ENCODE measurements around the gene PHOSPHO1. TPM values are rescaled to one million over a fixed set of nuclear protein-coding genes. Genes with fewer than 3 reads are reported as not detected.

PHOSPHO1 gene
- total RNA-seq, 1 experiment from 2014 or later, result 0.48 TPM

- CTCF ChIA-PET, result no interaction called here
- no TSS peak for BruUV-seq (replicated peaks)
These were observed 19.4 kb upstream of the PHOSPHO1 start for GRCh38 chr17:49249890-49250522.

GRCh38 chr17:49249292-49249794 is 18.8 kb upstream of the PHOSPHO1 start:
- H3K4me3 ChIP-seq (ENCODE audit: low read depth, low read length), result no peak overlapping the region
- TF ChIP-seq CTCF (IDR thresholded peaks at IDR 0.05; ENCODE audit: insufficient read depth in 1 of 2, low read depth in 1 of 2, low read length in 1 of 2, severe bottlenecking in 1 of 2, unreplicated experiment in 1 of 2), result no peak
- no peaks in the 10 kb centered on the region for H3K4me1 ChIP-seq
- POLR2A ChIA-PET, result interaction anchor here (0.5 kb wide), 1 partner anchor 582 kb away, joined by 4 read pairs; no protein-coding TSS in a partner anchor
- DNase-seq, result no peak
- no peaks in the 10 kb centered on the region for H3K36me3 Mint-ChIP-seq (ENCODE audit: insufficient read depth, unreplicated experiment)
- H3K27ac Mint-ChIP-seq (ENCODE audit: unreplicated experiment), result no peak overlapping the region
- H3K4me3 Mint-ChIP-seq (ENCODE audit: unreplicated experiment), result no peak overlapping the region
- H3K9me3 Mint-ChIP-seq (ENCODE audit: unreplicated experiment), result no peaks in the 10 kb centered on the region
- H3K9me3 ChIP-seq, result no peaks in the 10 kb centered on the region
- BruUV-seq (replicated peaks), result no TSS peak
- H3K27me3 ChIP-seq (replicated peaks; ENCODE audit: control insufficient read depth, insufficient read depth, low read length), result no peaks in the 10 kb centered on the region
- intact Hi-C loops (cut with micrococcal nuclease; ENCODE audit: unreplicated experiment), result no loop called here
- CTCF ChIA-PET, result no interaction called here
- no peaks in the 10 kb centered on the region for H3K4me1 Mint-ChIP-seq (ENCODE audit: low read depth, unreplicated experiment)
- H3K36me3 ChIP-seq (ENCODE audit: control insufficient read depth, insufficient read depth, low read length), result no peaks in the 10 kb centered on the region
- no peaks in the 10 kb centered on the region for H3K27me3 Mint-ChIP-seq (ENCODE audit: insufficient read depth, unreplicated experiment)

More at GRCh38 chr17:49249890-49250522, 19.4 kb upstream of the PHOSPHO1 start:
- POLR2A ChIA-PET, result no interaction called here
- H3K36me3 Mint-ChIP-seq (ENCODE audit: insufficient read depth, unreplicated experiment), result no peaks in the 10 kb centered on the region
- no peaks in the 10 kb centered on the region for H3K27me3 ChIP-seq (replicated peaks; ENCODE audit: control insufficient read depth, insufficient read depth, low read length)
- no peak overlapping the region for H3K4me3 ChIP-seq (ENCODE audit: low read depth, low read length)
- H3K4me3 Mint-ChIP-seq (ENCODE audit: unreplicated experiment), result no peak overlapping the region
- no peaks in the 10 kb centered on the region for H3K9me3 Mint-ChIP-seq (ENCODE audit: unreplicated experiment)
- H3K36me3 ChIP-seq (ENCODE audit: control insufficient read depth, insufficient read depth, low read length), result no peaks in the 10 kb centered on the region
- no peak for TF ChIP-seq CTCF (IDR thresholded peaks at IDR 0.05; ENCODE audit: insufficient read depth in 1 of 2, low read depth in 1 of 2, low read length in 1 of 2, severe bottlenecking in 1 of 2, unreplicated experiment in 1 of 2)
- H3K4me1 Mint-ChIP-seq (ENCODE audit: low read depth, unreplicated experiment), result no peaks in the 10 kb centered on the region
- no peaks in the 10 kb centered on the region for H3K9me3 ChIP-seq
- H3K27ac Mint-ChIP-seq (ENCODE audit: unreplicated experiment), result no peak overlapping the region
- intact Hi-C loops (cut with micrococcal nuclease; ENCODE audit: unreplicated experiment), result no loop called here
- no peaks in the 10 kb centered on the region for H3K4me1 ChIP-seq
- DNase-seq, result no peak
- no peaks in the 10 kb centered on the region for H3K27me3 Mint-ChIP-seq (ENCODE audit: insufficient read depth, unreplicated experiment)

GRCh38 chr17:49247944-49248343 is 17.4 kb upstream of the PHOSPHO1 start:
- DNase-seq, result no peak
- no peaks in the 10 kb centered on the region for H3K4me1 ChIP-seq
- no peak overlapping the region for H3K4me3 ChIP-seq (ENCODE audit: low read depth, low read length)
- ChIA-PET POLR2A (no interaction called here), CTCF (no interaction called here)
- no peak overlapping the region for H3K27ac Mint-ChIP-seq (ENCODE audit: unreplicated experiment)
- no TSS peak for BruUV-seq (replicated peaks)
- H3K27me3 Mint-ChIP-seq (ENCODE audit: insufficient read depth, unreplicated experiment), result no peaks in the 10 kb centered on the region
- no peaks in the 10 kb centered on the region for H3K36me3 Mint-ChIP-seq (ENCODE audit: insufficient read depth, unreplicated experiment)
- H3K27me3 ChIP-seq (replicated peaks; ENCODE audit: control insufficient read depth, insufficient read depth, low read length), result no peaks in the 10 kb centered on the region
- H3K4me1 Mint-ChIP-seq (ENCODE audit: low read depth, unreplicated experiment), result no peaks in the 10 kb centered on the region
- H3K4me3 Mint-ChIP-seq (ENCODE audit: unreplicated experiment), result no peak overlapping the region
- TF ChIP-seq CTCF (IDR thresholded peaks at IDR 0.05; ENCODE audit: insufficient read depth in 1 of 2, low read depth in 1 of 2, low read length in 1 of 2, severe bottlenecking in 1 of 2, unreplicated experiment in 1 of 2), result no peak
- intact Hi-C loops (cut with micrococcal nuclease; ENCODE audit: unreplicated experiment), result no loop called here
- no peaks in the 10 kb centered on the region for H3K36me3 ChIP-seq (ENCODE audit: control insufficient read depth, insufficient read depth, low read length)
- H3K9me3 ChIP-seq, result no peaks in the 10 kb centered on the region
- no peaks in the 10 kb centered on the region for H3K9me3 Mint-ChIP-seq (ENCODE audit: unreplicated experiment)
